Mammary epithelial cell (primary cell): ENCODE measurements around the gene EHF.

Experiments
- EZH2 ChIP-seq: IDR thresholded peaks from 2 replicates; pipeline ENCODE4 v1.6.1; 2012; ENCODE audit warnings: low read length, inconsistent platforms, borderline replicate concordance
- TF ChIP-seq, protein P1 (sequence below), 2 donors: IDR thresholded peaks in 1 of 2; conservative IDR thresholded peaks in 1 of 2; 2 replicates each; pipeline ENCODE4 v1.5.1; 2011 to 2012; ENCODE audit warnings: inconsistent platforms in 2 of 2, low read length in 2 of 2, mild to moderate bottlenecking in 2 of 2, control low read depth in 1 of 2, low read depth in 1 of 2; ENCODE audit not compliant: insufficient read depth in 1 of 2; ENCODE audit errors: extremely low read depth in 1 of 2

DNA sequence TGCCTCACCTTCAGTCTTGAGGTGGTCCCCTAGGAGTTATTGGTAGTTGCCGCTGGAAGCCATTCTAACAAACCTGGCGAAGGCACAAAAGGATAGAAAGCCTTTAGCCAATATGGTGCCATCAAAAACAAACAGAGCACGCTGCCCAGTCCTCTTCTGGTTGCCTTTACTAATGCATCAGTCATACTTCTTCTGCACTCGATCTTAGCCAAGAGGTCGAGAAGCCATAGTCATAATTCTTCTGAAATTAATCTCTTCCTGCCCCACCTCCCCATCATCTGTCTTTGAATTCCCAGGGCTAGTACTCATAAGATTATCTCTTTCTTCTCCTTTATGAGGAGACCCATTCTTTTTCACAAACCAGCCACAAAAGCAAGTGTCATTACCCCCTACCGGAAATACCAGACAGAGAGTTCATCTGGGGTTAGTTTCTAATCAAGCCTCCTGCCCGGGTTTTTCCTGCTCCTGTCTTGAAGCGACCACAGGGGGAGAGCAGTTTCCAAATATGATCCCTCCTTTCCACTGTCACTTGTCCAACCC lies 21.4 kb upstream of the EHF start:
- TF ChIP-seq, protein P1, sequence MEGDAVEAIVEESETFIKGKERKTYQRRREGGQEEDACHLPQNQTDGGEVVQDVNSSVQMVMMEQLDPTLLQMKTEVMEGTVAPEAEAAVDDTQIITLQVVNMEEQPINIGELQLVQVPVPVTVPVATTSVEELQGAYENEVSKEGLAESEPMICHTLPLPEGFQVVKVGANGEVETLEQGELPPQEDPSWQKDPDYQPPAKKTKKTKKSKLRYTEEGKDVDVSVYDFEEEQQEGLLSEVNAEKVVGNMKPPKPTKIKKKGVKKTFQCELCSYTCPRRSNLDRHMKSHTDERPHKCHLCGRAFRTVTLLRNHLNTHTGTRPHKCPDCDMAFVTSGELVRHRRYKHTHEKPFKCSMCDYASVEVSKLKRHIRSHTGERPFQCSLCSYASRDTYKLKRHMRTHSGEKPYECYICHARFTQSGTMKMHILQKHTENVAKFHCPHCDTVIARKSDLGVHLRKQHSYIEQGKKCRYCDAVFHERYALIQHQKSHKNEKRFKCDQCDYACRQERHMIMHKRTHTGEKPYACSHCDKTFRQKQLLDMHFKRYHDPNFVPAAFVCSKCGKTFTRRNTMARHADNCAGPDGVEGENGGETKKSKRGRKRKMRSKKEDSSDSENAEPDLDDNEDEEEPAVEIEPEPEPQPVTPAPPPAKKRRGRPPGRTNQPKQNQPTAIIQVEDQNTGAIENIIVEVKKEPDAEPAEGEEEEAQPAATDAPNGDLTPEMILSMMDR (conservative IDR thresholded peaks at IDR 0.05 in 1 of 2, IDR thresholded peaks at IDR 0.05 in 1 of 2; ENCODE audit: extremely low read depth in 1 of 2, insufficient read depth in 1 of 2, low read depth in 1 of 2, low read length in 2 of 2): no peak
- no peak for TF ChIP-seq EZH2
